GM12892 (cell line): ENCODE measurements around the gene BRD2.

Source experiments
- POLR2A ChIP-seq: IDR thresholded peaks from 2 replicates; pipeline ENCODE4 v1.6.1; 2011; ENCODE audit warnings: low read depth, low read length, control low read depth
- POLR2AphosphoS5 ChIP-seq: IDR thresholded peaks from 2 replicates; pipeline ENCODE4 v1.6.1; 2011; ENCODE audit warnings: low read depth, low read length, control low read depth
- TAF1 ChIP-seq: IDR thresholded peaks from 2 replicates; pipeline ENCODE4 v1.6.1; 2011; ENCODE audit warnings: low read depth, mild to moderate bottlenecking, control low read depth, low read length, borderline replicate concordance

DNA sequence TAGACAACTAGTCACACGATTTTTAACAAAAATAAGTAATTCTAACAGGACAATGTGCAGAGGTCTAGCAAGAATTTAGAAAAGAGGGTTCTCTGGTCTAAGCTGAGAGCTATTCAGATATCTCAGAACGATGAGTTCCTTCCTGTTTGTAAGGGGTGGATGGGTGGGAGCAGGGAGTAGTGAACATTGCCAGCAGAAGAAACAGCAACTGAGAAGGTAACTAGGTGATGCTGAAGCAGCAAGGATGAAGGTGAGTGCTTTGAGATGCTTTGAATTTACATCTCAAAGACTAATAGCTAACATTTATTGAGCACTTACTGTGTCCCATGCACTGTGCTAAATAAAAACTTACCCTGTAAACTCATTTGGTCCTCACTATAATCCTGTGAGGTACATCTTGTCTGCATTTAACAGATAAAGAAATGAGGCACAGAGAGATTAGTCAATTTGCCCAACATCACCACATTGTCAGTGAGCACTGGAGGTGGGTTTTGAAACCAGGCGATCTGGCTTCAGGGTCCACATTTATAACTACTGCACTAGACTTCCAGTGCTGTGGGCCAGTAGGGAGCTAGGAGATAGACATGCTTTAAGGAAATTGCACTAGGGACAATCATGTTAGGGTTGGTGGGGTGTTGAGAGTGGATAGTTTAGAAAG, 15.7 kb downstream of the BRD2 start:
- TF ChIP-seq POLR2AphosphoS5, result no peak
- no peak; the same call in 1 of the 2 replicates for TF ChIP-seq POLR2A
- no peak for TF ChIP-seq TAF1
